HG02798 (cell line): ENCODE results near the gene LRRC4C.
"Not testable (repeated sequence)": the region's sequence is repeated elsewhere in the genome, so short reads cannot be mapped to it uniquely, and the experiment has no call there.

Experiments
- ATAC-seq: cut with Tn5 transposase; IDR thresholded peaks from one replicate; pipeline ENCODE4 v1.9.1; 2021; ENCODE audit warnings: mild to moderate bottlenecking; ENCODE audit not compliant: unreplicated experiment, poor library complexity

Gene LRRC4C

DNA sequence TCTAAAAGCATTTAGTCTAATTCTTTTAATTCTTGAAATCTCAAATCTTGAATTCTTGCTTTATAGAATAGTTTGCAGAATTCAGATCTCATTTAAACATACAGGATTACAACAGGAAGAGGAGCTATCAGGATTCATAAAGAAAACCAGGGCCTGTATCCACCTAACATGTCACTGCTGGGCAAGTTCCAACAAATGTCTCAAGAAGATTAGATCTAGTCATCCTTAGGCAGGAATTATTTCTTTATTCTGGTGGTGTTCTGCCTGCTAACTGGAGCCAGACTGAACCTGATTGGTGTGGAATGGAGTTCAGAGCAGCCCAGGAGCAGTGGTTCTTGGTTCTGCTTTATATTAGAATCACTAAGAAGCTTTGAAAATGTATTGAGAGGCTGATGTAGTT, 500.7 kb downstream of the LRRC4C start:
- no peak for ATAC-seq

DNA sequence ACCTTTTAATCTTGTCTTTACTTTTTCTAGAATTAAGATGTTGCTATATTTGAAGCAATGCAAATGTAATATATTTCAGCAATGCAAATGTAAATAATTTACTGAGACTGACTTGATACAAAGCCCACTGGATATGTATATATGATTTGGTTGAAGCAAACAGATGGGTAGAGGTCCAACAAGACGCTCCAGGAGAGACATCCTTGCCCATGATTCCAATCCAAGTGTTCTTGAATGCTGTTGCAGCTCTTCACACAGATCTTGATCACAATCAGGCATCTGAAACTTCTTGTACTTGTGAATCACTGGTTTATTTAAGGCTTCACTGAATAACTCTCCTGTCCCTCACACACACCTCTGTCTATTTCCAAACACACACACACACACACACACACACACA, 507.0 kb downstream of the LRRC4C start:
- ATAC-seq, result no peak

DNA sequence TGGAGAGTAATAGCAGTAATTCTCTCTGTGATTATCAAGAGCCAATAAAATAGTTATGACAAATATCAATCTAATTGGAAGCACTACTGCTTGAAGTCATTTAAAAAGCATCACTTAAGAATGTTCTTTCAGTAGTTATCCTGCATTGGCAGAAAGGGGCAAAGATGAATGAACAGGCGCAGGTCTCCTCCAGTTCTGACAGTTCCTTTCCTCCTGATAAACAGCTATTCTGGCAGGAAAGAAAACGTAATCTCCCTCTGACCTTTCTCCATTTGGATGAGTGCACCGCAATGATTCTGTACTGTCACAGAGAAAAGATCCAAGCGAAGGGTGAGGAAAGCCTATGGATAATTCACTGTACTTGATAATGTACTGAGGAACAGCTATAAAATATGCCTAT, 521.5 kb downstream of the LRRC4C start:
- ATAC-seq, result no peak

DNA sequence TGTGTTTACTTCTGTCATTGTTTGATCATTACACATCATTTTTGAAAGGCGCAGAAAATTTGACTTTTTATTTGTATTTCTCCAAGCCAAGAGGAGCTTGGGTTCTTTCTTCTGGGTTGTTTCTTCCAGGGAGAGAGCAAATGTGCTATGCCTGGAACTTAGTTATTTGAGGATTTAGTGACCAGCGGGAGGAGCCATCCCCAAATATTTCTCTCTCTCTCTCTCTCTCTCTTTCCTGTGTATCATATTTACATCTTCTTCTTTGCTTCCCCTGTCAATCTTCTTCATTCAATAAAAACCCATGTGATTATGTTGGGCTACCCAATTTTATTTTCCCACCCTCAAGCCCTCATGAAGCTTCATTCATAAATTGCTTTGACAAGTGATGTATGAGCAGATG, 534.5 kb downstream of the LRRC4C start:
- ATAC-seq, result no peak

DNA sequence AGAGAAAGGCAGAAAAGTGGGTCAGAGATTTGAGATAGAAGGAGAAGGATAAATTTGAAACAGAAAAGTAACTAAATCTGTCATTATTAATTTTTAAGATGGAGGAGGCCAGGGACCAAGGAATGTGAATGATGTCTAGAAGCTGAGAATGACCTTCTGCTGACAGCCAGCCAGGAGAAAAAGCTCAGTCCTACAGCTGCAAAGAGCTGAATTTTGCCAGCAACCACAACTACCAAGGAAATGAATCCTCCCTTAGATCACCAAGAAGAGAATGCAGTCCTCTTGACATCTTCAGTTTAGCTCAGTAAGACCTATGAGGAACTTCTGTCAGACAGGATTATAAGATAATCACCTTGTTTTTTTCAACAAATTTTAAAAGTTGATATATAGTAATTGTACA, 538.2 kb downstream of the LRRC4C start:
- ATAC-seq, result no peak

DNA sequence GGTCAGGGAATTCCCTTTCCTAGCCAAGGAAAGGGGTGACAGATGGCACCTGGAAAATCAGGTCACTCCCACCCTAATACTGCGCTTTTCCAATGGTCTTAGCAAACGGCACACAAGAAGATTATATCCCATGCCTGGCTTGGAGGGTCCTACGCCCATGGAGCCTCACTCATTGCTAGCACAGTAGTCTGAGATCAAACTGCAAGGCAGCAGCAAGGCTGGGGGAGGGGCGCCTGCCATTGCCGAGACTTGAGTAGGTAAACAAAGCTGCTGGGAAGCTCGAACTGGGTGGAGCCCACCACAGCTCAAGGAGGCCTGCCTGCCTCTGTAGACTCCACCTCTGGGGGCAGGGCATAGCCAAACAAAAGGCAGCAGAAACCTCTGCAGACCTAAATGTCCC, 548.7 kb downstream of the LRRC4C start:
- ATAC-seq, result not testable (repeated sequence)

DNA sequence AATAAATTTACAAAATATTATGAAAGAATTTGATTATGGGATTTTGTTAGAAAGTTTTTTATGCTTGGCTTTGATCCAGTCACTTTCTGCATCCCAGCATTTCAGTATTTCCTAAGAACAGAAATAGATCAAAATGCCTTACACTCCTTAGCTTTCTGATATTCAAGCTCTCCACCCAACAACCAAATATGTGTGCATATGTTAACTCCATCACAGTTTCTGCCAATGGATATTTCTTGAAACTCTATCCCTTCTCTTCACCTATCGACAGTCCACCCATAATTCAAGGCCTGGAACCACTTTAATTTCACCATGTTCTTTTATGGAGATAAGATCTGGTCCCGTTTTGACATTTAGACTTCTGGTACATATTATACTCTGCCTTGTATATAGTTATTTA, 565.0 kb downstream of the LRRC4C start:
- ATAC-seq, result no peak

DNA sequence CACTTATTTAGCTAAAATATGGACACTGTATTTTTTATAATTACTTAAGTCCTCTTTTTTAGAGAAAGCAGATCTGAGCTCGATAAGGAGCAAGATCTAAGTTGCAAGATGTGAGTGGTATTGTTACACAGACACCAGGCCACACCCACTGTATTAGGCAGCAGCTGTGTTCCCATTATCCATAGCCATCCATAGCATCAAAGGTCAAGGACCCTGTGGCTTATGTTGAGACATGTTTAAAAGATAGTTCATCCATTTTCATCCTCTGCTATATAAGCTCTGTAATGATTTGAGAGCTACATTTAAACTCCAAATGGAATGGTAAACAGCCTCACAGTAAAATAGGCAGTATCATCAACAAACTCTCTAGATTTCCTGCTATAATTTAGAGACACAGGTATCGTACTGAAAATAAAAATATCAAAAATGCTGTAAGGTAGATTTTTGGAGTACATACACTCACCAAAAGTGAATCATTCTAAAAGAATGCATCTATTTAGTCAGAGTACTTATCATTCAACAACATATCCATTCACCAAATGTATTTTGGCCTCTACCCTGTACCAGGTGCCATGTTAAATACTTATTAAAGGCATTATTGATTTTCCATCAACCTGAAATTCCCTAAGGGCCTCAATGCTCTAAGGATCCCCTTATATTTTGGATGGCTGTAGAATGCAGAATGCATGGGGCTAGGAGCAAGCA, 574.0 kb downstream of the LRRC4C start:
- ATAC-seq, result no peak

DNA sequence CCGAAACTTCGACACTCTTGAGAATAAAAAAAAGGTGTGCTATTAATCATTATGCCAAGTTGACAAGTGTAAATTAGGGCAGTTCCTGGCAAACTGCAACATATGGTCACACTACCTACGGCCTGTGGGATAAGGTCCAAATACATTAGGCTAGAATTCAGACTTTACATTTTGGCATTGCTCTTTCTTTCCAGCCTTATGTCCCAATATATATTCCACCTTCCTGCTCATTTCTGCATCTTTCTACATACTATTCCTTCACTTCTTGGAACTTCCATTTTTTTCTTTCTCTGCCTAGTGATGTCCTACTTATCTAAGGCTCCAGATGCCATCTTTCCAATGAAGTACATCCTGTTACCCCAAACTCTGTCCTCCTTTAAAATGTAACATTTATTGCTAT, 577.2 kb downstream of the LRRC4C start:
- ATAC-seq, result no peak

DNA sequence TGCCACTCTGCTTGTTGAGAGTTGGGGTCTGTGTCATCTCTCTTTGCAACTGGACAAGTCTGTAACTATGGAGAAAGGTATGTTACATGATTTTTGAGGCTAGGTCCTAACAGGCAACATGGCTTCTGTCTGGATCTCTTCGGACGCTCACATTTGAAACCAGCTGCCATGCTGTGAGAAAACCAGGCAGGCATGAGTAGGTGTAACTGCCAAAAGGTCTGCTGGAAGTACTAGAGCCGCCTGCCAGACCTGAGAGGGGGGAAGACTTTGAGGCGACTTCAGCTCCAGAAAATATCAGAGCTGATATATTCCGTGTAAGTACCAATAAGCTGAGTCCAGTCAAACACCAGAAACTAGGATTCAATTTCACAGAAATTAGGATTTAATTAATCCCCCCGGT, 579.5 kb downstream of the LRRC4C start:
- no peak for ATAC-seq

DNA sequence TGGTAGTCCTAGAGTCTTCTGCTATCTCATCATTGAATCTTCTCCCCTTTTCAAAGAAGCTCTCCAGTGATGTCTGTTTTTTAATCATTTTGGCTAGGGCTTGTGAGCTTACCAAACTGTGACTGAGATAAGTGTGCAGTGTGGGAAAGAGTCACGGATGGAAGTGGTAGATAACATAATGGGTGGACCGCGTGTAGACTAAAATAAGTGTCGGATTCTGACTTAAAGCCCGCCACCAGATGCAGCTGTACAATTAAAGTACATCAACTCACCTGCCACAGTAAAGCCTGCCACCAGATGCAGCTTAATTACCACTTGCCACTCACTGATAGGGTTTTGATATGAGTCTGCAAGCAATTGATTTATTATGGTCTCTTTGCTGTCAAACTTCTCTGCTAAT, 581.5 kb downstream of the LRRC4C start:
- ATAC-seq, result no peak

DNA sequence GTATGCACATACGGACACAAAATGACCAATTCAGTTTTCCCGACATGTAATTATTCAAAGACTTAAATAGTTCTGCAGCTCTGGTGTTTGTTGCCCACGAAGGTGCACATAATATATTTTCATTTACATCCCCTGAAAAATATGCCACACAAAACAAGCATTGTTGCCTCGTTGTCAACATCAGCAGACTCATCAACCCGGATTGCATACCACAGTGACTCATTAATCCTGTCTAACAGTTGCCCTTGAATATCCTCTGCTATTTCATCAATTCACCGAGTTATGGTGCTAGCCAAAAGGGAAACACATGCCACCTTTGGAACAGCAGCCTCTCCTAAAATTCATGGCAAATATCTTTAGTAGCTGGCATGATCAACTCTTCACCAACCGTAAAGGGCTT, 582.2 kb downstream of the LRRC4C start:
- no peak for ATAC-seq

DNA sequence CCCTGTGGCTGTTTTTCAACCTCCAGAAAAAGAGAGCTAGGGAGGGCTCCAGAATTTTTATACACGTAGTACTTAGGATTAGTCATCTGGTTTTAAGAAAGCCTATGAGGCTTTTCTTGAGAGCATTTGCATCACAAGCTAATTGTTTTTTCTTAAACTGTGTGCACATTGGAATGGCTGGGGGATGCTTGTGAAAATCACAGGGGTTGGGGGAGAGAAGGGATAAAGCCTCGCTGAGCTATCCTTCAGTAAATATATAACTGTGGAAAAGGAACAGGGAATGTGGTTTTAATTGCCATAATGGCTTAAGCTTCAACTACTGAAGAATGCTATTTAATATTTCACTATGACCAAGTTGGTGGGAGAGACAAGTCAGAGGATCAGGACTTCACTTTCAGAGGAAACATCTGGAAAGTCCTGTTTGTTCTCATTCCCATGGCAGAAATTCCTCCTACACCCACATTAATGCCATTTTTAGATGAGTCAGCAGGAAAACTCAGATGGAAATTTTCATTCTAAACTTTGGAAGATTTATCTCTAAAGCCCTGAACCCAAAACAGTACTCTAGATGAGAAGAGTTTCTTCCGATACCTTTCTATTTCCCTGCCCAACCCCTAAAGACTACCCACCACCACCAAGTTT, 591.3 kb downstream of the LRRC4C start:
- ATAC-seq, result no peak

DNA sequence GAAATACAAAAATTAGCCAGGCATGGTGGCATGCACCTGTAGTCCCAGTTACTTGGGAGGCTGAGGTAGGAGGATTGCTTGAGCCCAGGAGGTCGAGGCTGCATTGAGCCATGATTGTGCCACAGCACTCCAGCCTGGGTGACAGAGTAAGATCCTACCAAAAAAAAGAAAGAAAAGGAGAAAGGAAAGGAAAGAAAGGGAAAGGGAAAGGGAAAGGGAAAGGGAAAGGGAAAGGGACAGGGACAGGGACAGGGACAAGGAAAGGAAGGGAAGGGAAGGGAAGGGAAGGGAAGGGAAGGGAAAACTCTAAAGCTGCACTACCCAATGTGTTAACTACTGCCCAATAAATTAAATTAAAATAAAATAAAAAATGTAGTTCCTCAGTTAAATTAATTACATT, 601.7 kb downstream of the LRRC4C start:
- ATAC-seq, result not testable (repeated sequence)

DNA sequence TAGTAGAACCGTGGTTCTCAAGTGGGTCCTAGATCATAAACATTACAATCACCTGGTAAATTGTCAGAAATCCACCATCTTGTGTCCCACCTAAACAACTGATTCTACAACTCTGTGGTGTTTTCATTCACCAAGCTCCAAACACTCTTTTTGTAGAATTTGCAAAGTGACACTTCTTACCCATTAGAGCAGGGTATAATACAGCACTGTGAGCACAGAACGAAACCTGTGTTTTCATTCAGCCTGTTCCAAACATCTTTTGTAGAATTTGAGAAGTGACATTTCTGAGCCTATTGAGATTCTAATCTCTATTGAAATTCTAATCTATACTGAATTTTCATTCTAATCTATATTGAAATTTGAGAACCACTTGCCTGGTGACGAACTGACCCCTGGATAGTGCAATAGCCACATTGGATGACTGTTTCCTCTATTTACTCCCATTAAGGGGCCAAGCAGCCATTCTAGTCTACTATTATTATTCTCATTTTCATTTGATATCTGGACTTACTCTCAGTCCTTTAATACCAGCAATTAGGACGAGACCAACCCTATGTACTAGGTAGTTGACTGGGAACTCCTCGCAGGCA, 616.6 kb downstream of the LRRC4C start:
- ATAC-seq, result no peak

DNA sequence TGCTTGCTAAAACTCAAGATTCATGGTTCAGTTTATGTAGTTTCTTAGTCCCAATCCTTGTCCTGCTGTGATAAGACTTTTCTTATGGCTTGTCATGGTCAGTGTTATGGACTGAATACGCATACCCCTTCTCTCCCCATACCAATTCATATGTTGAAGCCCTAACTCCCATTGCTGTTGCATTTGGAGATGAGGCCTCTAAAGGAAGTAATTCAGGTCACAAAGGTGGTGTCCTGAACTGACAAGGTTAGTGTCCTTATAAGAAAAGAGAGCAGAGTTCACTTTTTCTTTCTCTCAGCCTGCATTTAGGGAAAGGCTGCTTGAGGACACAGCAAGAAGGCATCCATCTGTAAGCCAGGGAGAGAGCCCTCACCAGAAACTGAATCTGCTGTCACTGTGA, 618.2 kb downstream of the LRRC4C start:
- ATAC-seq, result no peak

DNA sequence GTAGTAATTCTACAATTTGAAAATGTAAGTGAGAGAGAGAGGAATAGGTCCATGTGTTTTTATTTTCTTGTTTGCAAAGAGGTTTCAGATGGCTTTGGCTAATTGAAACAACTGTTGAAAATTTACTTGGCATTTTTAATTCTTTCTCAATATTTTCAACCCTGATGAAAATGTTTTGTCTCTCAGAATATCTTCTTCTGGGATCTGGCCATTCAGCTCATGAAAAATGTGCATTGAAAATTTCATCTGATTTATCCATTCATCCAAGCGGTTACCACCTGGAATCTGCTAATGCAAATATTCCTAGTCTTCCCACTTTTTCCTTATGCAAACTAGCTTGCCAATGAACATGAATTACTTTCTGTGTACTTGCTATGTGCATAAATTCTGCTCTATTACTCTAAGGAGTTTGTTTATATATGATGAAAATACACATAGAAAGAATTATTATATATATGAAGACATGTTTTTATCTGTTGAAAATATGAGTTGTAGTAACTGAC, 621.2 kb downstream of the LRRC4C start:
- no peak for ATAC-seq

DNA sequence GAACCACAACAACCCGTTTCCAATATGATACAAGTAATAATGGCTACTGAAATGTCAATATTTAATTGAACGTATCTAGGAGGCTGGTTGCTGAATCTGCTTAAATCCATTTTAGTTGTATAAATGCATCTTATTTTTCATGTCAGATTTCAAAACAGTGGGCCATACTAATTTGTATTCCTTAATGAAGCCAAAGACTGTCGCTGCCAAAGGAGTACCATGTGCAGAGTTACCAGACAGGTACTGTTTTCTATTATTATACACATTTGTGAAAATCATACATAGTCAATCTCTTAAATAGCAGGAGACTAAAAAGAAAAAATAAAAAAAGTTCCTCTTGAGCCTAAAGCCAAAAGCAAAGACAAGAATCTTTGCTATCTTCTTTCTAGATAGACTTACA, 632.3 kb downstream of the LRRC4C start:
- ATAC-seq, result no peak

DNA sequence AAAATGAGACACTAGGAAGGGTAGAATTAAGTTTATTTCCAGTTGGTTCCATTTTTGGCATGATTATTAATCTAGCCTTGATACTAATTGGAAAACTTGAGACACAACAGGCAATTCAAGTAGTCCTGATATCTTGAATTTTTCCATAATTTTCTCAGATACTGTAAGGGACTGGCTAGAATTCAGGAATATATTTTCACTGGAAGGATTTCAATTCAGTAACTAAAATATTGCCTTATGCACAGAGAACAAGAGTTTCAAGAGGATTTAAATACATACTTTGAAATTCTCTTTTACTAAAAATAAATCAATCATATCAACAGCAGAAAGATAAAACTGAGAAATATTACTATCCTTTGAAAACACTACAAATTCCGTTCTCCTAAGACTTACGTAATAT, 632.9 kb downstream of the LRRC4C start:
- ATAC-seq, result no peak

DNA sequence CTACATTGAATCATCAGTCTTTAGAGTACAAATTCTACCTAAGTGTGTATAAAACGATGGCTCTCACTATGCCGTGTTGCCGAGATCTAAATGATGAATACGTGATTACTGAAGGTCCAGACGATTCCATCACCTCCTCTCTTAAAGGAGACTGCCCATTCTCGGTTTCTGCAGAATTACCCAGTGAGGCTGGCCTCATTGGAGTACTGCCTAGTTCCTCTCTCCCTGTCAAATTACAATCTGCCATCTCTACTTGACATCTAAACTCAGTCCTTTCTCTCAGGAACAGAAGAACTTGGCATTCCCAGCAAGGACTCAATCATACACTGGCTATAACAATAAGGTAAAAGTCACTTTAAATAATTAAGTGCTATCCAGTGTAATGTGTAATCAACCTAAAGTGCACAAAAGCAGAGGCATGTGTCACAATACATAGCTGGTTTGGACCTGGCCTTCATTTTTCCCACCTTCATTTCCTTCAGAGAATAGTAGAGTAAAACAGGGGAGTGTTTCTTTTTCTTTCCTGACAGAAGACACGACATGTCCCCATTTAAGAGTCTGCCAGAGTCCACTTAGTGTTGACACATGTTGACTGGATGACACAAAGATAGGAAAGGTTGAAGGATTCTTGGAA, 634.1 kb downstream of the LRRC4C start:
- ATAC-seq, result no peak

DNA sequence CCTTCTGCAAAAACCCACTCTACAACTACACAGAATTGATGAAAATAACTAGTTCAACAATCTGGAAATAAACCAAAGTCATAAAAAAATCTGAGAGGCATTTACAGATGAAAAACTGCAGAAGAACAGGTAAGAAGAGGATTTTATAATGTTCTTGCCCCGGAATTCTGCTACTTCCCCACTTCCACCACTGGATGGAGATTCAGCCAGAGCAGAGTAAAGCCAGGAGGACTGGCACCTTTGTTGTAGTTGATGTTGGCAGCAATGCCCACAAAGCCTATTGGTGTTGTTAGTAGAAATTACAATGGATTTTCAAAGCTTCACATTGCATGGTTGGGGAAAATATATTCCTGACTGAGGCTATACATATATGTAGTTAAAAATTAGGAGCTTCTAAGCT, 640.2 kb downstream of the LRRC4C start:
- no peak for ATAC-seq
